GM19438 (cell line): Measurements from ENCODE around the gene GORAB.
A peak's percentile ranks its signal among the peaks of the same experiment; 100 is the strongest.

Experiments used
- ATAC-seq: cut with Tn5 transposase; IDR thresholded peaks from one replicate; pipeline ENCODE4 v1.9.1; 2021; ENCODE audit warnings: low read depth; ENCODE audit not compliant: unreplicated experiment

GORAB gene

DNA sequence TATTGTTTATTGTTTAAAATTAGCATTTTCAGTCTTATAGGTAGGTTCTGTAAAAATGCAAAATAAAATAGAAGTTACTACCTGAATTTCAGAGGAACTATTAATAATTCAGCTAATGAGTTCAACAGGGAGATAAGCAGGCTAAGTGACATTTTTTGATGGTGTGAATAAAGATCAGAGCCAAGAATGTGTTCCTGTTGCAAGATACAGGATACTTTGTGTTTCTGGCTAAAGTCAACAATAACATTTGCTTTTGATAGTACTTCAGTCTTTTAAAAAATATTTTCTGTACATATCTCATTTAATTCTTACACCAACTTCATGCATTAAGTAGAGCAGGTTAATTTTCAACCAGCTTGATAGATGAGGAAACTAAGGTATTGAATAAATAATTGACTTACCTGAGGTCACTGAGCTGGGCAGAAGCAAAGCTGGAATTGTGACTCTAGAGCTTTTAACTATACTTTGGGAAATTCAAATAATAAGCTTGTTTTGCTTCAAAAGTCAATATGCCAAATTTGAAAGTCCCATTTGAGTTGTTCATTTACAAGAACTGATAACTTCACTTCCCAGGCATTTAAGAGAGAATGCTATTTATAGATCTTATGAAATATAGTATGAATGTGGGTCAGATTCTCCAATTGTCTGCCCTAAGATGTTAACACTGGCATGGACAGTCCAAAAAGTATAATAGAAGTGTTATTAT is 6.0 kb downstream of the GORAB start:
- no peak for ATAC-seq

DNA sequence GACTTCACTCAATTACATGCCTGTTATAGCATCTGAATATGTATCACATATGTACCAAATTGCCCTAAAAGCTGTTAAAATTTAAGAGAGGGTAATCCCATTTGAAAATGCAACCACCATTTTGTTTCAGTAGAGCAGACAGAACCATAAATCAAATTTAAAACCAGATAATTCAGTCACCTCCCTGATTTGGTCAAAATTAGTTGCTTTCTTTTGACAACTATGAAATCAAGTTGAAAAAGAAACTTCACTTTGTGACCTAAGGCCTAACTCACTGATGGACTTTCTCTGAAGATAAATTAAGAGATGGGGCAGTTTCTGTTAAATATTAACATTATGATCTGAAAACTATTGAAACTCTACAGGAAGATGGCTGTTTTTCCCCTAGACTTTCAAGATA is 6.7 kb downstream of the GORAB start:
- no peak for ATAC-seq

DNA sequence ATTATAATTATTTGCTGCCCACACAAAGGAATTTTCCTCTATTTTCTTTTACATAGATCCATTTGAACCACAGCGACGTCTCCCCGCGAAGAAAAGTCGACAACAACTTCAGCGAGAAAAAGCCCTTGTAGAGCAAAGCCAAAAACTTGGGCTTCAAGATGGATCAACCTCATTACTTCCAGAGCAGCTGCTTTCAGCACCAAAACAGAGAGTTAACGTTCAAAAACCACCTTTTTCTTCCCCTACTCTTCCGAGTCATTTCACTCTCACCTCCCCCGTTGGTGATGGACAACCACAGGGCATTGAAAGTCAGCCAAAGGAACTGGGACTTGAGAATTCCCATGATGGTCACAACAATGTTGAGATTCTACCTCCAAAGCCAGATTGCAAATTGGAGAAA is 7.2 kb downstream of the GORAB start:
- ATAC-seq = no peak

DNA sequence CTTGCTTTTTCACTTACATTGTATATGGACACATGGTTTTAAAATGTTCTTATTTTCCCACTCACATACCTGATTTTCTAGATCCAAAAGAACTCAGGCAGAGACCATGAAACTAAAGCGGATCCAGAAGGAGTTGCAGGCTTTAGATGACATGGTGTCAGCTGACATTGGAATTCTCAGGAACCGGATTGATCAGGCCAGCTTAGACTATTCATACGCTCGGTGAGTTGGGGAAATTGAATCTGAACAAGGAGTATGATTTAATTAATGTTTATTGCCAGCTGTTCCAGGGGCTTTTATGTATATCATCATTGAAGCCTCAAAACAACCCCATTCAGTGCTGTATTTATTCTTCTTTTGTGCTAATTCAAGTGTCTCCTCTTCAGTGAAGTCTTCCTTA is 12.7 kb downstream of the GORAB start:
- no peak for ATAC-seq

DNA sequence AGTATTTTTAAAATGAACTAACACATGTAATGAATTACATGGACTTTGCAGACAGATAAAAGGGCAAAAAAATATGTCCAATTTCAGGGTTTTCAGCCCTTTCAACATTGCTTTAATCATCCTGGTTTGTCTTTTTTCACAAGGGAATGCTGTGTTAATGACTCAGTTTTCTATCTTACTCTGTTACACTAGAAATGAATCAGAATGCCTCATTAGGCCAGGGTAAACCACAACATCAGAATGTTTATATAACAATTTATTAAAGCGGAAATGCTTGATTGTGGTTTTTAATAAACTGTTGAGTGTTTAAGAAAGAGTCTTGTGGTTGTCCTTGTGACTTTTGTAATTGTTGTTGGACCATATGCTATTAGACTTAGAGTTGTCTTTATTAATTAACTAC is 13.5 kb downstream of the GORAB start:
- ATAC-seq = no peak

DNA sequence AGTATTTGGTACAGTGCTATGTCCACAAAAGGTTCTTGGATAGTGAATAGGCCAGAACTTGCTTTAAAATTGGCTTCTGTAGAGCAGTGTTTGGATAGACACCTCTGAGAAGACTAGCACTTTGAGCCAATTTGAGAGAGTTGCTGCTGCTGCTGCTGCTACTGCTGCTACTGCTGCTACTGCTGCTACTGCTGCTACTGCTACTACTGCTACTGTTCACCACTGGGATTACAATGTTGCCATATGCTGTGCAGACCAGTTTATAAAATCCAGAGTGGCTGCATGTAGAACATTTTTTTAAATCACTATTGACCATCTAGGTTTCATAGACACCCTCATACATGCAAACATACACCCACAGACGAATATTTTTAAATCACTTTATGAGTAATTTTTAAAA is 15.3 kb downstream of the GORAB start:
- ATAC-seq = no peak

GRCh38 chr1:170548497-170548896 is 16.5 kb downstream of the GORAB start:
- ATAC-seq = no peak

DNA sequence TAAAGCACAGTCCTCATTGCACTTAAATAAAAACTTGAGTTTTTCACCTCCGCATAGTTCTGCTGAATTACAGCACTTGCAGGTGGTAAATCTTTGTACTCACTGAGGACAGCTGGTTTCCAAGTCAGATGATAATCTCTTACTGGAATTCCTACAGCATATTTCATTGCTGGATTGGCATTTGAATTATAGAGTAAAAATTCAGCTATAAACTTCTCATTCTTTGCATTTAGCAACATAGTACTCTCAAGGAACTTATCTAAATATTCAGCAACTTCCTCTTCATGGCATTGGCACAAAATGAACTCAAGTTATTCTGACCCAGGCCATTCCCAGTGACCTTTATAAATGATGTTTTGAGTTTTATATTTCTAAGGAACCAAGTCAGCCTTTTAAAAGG is 23.4 kb downstream of the GORAB start:
- ATAC-seq = no peak

- no peak for ATAC-seq
These were observed 25.0 kb downstream of the GORAB start for GRCh38 chr1:170556917-170557316.

DNA sequence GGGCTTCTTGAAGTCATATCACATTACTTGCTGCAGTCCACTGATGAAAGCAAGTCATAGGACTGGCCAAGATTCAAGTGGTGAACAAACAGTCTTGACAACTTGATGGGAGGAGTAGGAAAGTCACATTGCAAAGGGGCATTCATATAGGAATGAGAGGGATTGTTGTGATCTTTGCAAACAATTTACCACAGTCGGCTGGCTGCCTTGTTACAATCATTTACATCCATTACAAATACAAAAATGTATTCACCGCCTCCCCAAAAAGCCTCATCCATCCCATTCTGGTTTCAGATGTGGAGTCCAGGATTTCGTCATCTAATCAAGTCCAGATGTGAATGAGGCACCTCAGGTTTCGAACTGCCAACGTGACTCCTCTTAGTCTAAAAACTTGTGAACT is 26.8 kb downstream of the GORAB start:
- no peak for ATAC-seq

GRCh38 chr1:170559166-170559565 is 27.2 kb downstream of the GORAB start:
- ATAC-seq = no peak

- no peak for ATAC-seq
These were observed 28.8 kb downstream of the GORAB start for GRCh38 chr1:170560681-170561285.

DNA sequence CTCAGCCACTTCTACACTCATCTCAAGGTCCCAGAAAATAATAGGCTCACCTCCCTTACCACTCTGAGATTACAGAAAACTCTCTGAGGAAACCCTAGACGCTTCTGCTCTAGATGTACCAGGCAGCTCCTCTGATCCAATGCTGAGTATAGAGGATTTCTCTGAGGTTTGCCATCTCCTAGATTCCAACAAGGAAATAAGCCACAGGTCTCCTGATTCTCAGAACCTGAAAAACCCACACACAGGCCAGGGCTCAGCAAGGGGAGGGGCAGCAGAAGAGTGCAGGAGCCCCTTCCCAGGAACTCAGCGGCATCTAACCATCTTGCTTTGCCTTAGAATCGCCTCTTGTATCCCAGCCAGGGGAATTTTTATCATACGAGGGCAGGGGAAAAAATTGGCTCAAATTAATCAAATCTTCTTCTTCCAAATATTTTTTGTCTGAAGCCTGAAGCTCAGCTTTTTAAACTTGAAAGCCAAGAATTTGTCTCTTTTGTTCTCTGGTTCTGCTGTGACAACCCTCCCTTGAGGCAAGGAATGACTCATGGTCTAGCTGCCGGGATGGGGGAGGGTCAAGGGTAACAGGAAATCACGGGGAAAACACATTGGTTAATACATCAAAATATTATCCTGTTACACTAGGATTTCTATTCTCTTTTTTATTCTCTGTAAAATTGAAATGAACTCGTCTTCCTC is 30.8 kb downstream of the GORAB start:
- ATAC-seq = peak; percentile 72

DNA sequence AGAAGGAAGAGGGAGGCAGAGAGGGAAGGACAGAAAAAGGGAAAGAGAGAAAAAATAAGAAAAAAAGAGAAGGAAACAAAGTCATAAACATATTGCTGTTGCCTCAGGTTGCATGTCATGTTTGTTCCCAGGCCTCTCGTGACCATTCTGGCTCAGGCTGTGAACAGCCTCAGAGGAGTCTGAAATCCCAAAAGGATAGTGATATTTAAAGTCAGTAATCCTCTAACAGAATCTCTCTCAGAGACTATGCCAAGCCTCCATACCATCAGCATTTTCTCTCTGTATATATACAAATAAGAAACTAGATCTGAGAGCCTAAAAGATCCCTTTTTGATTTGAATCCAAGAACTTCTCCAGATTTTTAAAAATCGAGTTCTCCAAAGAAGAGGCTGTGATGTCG is 35.2 kb downstream of the GORAB start:
- ATAC-seq = no peak

GRCh38 chr1:170568197-170568596 is 36.2 kb downstream of the GORAB start:
- ATAC-seq = no peak

DNA sequence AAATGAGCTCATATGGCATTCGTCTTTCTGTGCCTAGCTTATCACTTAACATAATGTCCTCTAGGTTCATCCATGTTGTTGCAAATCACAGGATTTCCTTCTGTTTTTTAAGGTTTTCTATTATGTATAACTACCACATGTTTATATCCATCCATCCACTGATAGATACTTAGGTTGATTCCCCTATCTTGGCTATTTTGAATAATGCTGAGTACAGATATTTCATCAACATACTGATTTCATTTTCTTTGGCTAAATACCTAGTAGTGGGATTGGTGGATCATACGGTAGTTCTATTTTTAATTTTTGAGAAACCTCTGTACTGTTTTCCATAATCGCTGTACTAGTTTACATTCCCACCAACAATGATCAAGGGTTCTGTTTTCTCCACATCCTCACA is 45.0 kb downstream of the GORAB start:
- no peak for ATAC-seq

- ATAC-seq = no peak
These were observed 46.4 kb downstream of the GORAB start for GRCh38 chr1:170578359-170578758.

DNA sequence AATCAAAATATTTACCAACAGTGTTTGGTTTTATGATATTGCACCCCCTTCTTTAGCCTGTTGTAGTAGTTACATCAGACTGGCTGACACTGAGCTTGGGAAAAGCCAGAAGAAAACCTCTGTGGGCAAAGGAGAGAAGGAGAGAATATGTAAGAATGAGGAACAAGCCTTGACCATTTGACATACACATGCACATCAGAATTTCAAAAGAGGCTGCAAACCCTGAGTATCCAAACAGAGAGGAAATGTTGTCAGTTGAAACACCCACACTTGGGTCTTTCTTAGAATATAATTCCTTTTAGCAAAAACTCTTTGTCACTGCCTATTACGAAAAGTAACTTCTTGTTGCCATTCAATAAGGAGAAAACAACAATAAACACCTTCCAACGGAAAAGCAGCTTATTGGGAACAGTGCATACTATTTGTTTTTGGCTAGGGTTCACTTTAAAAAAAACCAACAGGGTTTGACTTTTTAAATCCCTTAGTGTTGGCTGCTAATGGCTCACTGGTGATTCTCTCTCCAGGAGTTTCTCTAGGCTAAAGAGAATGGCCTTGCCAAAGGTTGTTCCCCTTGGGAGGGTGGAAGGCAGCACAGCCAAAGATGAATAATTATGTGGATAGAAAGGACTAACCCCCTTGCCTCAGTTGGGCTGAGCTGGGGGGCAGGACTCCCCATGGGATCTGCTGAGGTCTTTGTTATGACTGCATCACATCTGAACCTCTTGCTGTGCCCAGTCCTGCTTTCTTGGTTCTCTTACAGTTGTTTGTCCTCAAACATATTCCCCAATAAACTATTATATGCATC is 48.9 kb downstream of the GORAB start:
- no peak for ATAC-seq

- no peak for ATAC-seq
These were observed 51.2 kb downstream of the GORAB start for GRCh38 chr1:170583186-170583585.

DNA sequence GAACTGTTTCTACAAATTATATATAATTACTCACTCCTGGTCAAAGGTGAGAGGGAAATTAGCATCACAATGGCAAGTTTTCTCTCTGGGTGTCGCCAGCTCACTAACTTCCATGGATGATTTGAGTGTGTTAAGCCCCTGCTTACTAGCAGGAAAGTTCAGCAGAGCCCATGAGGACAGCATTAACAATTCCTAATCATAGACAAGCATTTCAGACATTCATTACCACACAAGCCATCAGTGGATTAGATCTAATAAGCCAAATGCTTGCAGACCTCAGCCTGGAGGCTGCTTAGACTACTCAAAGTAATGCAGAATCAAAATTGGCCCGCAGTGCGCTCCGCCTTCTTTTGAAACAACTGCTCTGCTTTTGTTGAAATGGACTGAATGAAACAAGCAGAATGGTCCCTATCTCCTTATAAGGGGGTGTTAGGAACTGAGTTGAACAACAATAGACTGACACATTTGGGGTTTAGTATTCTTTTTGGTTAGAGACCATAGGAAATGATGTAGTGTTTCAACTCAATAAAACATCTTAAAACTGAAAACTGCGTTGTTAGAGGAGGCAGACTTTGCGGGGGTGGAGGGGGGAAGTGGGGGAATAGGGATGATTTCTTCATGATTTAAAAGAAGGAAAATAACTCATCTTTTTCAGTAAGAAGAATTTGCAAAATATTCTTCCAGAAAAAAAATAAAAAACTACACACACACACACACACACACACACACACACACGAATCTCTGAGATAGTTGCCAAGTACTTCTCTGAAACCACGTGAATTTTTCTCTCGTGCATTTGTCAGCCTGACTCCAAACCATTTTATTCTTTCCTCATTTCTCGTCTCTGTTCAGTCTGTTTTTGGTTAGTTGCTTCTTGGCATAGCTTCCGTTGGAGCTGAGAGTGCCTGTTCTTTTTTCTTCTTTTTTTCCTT is 54.6 kb downstream of the GORAB start:
- no peak for ATAC-seq
